ENCODE data around the gene ASB15.

DNA sequence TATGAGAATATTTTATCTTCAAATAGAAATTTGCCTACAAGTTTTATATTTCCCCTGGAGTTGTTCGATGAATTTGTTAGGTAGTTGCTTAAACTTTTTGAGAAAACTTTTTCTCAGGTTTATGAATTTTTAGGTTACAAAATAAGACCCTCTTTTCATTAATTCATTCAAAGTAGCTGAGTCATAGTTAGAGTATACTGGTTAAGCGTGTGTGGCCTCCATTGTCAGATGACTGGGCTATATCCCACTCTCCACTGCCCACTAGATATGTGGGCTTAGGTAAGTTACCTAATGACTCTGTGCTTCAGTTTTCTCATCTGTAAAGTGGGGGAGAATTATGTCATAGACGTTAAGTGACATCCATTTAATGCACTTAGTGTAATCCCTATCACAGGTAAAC is 1.0 kb downstream of the ASB15 start:
- TF ChIP-seq, protein P1, sequence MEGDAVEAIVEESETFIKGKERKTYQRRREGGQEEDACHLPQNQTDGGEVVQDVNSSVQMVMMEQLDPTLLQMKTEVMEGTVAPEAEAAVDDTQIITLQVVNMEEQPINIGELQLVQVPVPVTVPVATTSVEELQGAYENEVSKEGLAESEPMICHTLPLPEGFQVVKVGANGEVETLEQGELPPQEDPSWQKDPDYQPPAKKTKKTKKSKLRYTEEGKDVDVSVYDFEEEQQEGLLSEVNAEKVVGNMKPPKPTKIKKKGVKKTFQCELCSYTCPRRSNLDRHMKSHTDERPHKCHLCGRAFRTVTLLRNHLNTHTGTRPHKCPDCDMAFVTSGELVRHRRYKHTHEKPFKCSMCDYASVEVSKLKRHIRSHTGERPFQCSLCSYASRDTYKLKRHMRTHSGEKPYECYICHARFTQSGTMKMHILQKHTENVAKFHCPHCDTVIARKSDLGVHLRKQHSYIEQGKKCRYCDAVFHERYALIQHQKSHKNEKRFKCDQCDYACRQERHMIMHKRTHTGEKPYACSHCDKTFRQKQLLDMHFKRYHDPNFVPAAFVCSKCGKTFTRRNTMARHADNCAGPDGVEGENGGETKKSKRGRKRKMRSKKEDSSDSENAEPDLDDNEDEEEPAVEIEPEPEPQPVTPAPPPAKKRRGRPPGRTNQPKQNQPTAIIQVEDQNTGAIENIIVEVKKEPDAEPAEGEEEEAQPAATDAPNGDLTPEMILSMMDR (IDR thresholded peaks at IDR 0.05; ENCODE audit: low read length): no peak
- no peak for TF ChIP-seq EZH2 (optimal IDR thresholded peaks at IDR 0.05; ENCODE audit: low read depth, low read length)
